ENCODE data around the gene SPRED1.
"Not testable (repeated sequence)": the region's sequence is repeated elsewhere in the genome, so short reads cannot be mapped to it uniquely, and the experiment has no call there.

SPRED1 gene

DNA sequence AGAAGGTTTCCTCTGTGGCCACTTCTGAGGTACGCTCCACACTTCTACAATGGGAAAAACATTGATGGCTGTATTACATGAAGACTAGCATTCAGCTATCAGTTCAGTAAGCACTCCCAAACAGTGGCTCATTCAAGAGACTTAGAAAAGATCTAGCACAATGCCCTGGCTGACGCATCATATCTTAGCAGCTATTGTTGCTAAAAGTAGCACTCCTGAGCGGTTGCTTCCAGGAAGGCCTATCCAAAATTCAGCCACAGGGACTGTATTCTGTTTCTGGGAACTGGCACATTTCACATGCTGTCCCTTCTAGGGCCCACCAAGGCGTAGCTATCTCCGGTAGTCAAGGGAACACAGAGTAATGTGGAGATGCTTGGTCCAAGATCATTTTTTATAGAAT, 21.2 kb upstream of the SPRED1 start:
- no peak for DNase-seq (ENCODE audit: low read depth in 2 of 2)

DNA sequence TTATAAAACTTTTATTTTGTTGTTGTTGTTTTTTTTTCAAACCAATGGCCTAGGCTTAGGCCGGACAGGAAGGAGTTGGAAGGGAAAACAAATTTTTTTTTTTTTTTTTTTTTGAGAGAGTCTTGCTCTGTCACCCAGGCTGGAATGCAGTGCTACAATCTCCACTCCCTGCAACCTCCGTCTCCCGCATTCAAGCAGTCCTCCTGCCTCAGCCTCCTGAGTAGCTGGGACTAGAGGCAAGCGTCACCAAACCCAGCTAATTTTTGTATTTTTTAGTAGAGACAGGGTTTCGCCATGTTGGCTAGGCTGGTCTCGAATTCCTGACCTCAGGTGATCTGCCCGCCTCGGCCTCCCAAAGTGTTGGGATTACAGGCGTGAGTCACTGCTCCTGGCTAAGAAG, 15.6 kb upstream of the SPRED1 start:
- not testable (repeated sequence) for DNase-seq (ENCODE audit: low read depth in 2 of 2)

DNA sequence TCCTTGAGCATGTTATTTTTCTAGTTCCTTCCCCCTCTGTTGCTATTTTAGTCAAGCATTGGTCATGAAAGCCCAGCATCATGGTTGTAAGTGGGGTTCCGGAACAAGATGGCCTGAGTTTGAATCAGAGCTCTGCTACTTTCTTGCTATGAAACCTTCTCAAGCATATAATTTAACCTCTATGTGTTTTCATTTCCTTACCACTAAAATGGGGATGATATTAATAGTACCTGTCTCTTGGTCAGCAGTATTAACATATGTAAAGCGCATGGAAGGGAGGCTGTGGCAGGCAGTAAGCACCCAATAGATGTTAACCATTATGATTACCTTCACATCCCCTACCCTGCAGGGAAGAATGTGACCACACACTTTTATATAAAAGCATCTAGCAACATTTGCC, 14.3 kb upstream of the SPRED1 start:
- no peak for DNase-seq (ENCODE audit: low read depth in 2 of 2)

DNA sequence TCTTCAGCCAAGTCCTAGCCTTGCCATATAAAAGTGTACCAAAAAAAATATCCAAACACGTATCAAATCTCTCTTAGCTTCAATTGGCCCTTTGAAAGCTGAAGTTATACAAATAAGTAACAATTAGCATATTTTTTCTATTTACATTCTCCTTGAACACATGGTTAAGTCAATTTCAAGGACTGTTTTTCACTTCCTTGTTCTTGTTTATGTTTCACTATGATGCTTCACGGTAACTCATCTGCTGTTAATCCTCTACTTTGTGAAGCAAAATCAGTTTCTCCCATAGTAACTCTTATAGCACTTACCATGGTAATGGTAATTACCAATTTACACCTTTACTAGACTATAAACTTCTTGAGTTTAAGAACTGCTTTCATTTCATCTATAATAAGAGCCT, 10.6 kb upstream of the SPRED1 start:
- DNase-seq (ENCODE audit: low read depth in 2 of 2) = no peak

DNA sequence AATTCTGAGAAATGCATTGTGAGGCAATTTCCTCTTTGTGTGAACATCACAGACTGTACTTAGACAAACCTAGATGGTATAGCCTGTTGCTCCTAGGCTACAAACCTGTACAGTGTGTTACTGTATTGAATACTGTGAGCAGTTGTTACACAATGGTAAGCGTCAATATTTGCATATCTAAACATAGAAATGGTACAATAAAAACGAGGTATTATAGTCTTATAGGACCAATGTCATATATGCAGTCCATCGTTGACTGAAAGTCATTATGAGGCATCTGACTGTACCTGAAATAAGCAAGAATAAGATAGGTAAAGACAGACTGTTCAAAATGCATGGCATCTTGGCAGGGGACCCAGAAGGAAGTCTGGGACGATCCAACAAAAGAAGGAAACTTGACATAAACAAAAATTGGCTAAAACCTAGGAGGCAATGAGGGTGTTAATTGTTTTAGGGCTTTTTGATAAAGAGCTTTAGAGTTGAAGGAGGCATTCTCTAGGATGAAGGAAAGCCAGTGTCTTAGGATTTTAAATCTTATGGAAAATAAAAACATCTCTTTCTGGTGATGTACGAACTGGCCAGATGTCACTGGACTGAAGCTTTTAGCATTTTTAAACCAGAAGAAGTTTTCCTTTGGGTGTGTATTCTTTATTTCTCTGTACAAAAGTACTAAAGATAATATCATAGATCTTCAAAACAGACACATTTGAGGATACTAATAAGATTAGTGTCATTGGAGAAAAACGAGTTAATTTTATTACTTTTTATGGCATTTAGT, 9.2 kb upstream of the SPRED1 start:
- no peak for DNase-seq (ENCODE audit: low read depth in 2 of 2)

DNA sequence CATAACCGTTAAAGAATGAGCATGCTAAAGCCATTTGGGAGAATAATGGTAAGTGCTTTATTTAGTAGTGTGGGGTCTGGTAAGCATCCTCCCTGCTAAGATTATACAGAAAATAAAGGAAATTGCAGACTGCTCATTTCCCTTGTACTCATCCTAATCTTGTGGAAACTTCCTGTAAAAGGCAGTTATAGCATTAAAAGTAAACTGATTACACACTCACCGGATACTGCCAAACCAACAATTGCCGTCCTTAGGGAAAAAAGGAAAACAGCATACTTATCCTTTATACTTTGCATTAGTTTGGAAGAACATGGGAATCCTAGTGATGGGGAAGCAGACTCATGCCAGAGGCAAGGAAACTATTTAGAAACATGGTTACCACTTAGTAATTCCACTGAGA, 5.3 kb upstream of the SPRED1 start:
- DNase-seq (ENCODE audit: low read depth in 2 of 2) = no peak

DNA sequence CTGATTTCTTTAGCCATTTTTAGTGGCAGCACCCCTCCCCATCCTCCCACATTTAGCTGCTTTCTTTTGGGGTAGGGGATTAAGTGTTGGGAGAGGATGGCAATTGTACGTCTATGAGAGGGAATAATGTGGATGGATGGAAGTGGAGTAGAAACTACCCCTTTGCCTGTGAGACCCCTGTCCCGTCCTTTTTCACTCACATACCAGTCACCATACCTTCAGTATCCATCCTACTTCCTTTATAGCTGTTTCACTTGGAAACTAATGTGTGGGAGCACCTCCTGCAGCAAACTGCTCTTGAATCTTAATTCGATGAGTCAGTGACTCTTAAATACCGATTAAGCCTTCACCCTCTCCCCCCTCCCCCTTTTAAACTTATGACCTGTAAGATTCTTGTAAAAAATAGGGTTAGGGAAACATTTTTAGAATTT, 730 bp downstream of the SPRED1 start:
- peak in 1 of 2 experiments; percentile 42 for DNase-seq (ENCODE audit: low read depth in 2 of 2)

DNA sequence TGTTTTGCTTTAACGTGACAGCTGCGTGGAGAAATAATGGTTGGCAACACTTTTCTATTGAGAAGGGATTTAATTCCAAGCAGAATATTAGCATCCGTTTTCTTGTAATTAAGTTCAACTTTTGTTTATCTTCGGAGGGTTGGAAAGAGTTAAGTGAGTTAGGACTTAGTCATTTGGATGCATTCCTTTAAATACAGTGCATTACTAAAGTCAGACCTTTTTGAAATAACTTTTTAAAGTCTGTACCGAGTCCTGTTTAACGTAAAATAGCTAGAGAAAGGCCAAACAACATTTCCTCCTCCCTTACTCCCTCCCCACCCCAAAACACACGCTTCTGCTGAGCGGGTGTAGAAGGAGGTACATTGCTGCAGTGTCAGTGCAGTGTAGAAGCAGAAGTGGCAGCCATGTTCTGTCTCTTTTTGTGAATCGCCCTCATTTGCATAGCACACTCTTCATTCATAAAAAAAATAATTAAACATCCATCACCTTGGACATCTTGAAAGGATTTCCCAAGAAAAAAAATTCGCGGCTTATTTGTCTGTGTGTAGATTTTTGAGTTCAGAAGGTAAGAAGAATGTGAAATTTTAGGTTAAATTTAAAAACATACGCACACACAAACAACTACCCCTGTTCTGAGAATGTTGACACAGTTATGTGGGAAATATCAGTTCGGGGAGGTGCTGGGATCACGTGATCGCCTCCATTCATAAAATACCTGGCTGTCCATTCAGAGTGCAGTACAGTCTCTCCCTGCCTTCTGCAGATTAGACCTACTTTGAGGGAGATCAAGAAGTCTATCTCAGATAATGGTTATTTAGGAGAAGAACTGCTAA, 1.6 kb downstream of the SPRED1 start:
- DNase-seq (ENCODE audit: low read depth in 2 of 2) = no peak

DNA sequence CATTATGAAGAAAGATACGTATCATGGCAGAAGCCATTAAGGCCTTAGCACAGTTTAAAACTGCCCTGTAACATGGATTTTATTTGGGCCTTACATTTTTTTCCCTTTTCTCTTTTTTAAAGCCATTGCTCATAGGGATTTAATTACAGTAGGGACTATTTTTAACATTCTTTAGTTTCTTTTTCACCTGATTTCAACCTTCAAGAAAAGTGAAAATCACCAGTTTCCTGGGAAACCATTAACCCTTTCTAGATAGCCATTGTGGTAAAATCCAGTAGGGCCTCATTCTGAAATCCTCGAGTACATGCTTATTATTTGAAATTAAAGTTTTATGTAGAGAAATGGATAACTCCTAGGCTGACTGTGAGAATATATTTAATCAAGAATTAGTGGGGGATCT, 3.1 kb downstream of the SPRED1 start:
- DNase-seq (ENCODE audit: low read depth in 2 of 2) = no peak

DNA sequence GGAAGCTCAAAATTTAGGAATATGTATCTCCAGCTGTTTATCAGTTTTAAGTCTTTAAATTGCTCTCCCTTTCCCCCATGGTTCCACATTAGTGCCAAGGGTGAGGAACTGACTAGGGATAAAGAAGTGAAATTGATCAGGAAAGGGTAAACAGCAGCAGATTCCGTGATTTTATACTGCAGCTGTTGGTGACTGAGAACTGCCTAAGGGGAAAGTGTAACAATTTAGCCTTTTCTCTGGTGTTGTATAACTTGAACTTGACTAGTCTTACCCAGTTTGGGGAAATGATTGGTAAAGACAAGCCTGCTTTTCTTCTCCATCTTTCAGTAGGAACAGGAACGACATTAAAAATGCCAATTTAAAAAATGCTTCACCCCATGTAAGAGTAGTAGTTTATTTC, 5.0 kb downstream of the SPRED1 start:
- no peak for DNase-seq (ENCODE audit: low read depth in 2 of 2)

DNA sequence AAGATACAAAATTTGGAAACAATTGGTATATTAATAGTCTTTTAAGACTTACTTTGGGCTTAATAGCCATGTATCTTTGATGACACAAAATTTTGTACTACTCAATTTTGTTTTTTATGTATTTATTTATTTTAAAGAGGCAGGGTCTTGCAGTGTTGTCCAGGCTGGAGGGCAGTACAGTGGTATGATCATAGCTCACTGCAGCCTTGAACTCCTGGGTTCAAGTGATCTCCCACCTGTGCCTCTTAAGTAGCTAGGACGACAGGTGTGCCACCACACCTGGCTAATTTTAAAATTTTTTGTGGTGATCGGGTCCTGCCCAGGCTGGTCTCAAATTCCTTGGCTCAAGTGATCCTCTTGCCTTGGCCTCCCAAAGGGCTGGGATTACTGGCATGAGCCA, 6.5 kb downstream of the SPRED1 start:
- no peak for DNase-seq (ENCODE audit: low read depth in 2 of 2)

DNA sequence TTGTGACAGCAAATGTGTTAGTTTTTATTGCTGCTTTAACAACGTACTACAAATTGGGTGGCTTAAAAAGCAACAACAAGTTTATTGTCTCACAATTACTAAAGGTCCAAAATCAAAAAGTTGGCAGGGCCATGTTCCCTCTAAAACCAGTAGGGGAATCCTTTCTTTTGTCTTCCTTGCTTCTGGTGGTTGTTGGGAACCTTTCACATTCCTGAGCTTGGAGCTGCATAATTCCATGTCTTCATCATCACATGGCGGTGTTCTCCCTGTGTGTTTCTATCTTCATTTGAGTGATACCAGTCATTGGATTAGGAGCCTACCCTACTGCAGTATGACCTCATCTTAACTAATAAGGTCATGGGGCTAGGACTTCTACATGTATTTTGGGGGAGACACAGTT, 7.4 kb downstream of the SPRED1 start:
- DNase-seq (ENCODE audit: low read depth in 2 of 2) = peak in 1 of 2 experiments; percentile 45

DNA sequence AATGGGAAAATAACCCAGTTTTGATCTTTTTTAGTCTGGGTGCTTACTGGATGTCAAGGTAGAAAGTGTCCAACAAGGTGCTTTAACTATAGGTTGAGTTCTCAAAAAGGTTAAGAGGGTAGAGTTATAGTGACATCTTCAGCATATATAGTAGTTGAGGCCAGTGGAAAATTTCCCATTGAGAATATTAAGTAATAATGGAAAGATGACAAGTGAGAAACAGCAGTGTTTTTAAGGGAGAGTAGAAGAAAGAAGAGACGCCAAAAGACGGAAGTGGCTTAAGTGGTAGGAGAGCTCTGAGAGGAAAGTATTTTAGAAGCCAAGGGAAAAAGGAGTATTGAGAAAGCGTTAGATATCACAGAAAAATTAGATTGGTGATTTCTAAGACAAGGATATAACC, 10.6 kb downstream of the SPRED1 start:
- no peak for DNase-seq (ENCODE audit: low read depth in 2 of 2)

DNA sequence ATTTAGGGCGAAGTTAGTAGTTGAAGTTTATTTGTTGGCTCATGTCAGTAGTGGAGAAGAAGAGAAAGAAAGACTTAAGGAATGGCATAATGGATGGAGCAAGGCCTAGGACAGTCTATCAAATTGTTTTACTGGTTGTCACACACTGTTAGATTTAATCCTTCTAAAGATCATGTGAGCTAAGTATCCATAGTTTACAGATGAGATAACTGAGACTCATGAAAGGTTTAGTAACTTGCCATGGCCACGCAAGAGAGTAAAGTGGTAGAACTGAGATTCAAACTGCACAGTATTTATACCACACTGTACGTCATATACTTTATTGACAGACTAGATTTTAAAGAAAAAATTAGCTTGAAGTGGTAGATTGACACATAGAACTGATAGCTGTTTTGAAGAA, 11.4 kb downstream of the SPRED1 start:
- peak; percentile 79 to 80 for DNase-seq (ENCODE audit: low read depth in 2 of 2)

DNA sequence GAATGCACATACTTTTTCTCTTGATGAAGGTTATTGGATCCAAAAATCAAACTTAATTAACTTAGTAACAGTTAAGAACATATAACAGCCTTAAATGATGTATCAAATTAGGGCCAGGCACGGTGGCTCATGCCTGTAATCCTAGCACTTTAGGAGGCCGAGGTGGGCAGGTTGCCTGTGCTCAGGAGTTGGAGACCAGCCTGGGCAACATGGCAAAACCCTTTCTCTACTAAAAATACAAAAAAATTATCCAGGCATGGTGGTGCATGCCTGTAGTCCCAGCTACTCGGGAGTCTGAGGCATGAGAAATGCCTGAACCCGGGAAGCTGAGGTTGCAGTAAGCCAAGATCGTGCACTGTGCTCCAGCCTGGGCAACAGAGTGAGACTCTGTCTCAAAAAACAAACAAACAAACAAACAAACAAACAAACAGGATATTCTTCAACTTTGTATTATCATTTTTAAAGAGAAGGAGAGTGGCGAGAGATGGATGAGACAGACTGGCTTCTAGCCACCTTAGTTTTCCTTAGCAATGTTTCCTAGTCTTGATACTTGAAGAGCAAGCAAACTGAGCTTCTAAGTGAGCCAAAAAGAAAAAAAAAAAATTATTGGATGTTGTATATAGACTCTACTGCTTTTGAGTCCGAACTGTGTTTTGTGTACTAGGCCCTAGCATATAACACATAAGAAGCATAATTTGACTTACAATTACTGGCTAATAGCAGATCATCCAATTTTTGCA, 13.8 kb downstream of the SPRED1 start:
- DNase-seq (ENCODE audit: low read depth in 2 of 2) = no peak

DNA sequence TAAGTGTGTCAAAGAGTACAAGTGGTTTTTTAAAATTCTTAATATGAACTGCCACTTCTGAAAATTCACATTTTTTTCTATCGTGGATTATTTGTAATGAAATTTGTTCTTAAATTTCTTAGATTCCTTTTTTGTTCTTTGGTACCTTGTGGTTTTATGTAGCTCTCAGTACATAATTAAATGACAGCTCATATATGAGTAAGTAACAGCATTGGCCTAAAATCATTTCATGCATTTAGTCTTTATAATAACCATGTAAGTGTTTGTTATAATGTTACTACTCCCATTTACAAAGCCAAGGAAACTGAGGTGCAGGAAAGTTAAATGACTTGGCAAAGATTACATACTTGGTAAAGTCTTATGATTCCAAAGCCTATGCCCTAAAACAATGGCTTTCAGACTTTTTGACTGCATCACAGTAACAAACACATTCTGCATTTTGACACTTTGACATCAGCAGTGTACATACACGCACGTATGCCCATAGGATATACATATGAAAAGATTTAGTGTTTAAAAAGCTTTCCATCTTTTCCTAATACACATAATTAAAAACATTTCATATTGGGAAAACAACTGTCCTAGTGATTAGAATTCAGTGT, 14.9 kb downstream of the SPRED1 start:
- no peak for DNase-seq (ENCODE audit: low read depth in 2 of 2)

DNA sequence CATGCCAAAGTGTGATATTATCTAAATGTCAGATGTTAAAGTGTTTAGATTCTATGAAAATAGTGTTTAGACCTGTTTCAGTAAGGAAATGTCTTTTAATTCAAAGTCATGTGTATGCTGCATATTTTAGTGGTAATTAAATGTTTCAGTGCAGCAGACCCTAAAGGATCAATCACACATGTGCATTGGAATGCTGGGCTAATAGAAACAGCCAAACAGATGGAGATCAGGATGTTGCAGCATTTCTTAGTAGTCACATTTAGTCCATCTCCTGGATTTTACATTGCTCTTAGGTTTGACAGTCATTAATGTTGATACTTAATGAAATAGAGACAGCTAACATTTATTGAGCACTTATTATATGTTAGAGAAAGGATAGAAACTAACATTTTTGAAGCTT, 18.5 kb downstream of the SPRED1 start:
- DNase-seq (ENCODE audit: low read depth in 2 of 2) = no peak

DNA sequence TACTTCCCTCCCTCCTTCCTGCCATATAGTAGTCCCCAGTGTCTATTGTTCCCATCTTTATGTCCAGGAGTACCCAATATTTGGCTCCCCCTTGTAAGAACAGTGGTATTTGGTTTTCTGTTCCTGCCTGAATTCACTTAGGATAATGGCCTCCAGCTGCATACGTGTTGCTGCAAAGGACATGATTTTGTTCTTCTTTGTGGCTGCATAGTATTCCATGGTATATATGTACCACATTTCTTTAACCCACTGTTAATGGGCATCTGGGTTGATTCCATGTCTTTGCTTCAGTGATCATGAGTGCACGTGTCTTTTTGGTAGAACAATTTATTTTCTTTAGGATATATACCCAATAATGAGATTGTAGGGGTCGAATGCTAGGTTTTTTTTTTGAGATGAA, 19.3 kb downstream of the SPRED1 start:
- DNase-seq (ENCODE audit: low read depth in 2 of 2) = no peak

DNA sequence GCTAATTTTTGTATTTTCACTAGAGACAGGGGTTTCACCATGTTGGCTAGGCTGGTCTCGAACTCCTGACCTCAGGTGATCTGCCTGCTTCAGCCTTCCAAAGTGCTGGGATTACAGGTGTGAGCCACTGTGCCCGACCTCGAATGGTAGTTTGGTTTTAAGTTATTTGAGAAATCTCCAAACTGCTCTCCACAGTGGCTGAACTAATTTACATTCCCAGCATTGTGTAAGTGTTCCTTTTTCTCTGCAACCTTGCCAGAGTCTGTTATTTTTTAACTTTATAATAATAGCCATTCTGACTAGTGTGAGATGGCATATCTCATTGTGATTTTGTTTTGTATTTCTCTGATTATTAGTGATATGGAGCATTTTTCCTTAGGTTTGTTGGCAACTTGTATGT, 19.8 kb downstream of the SPRED1 start:
- DNase-seq (ENCODE audit: low read depth in 2 of 2) = not testable (repeated sequence)

DNA sequence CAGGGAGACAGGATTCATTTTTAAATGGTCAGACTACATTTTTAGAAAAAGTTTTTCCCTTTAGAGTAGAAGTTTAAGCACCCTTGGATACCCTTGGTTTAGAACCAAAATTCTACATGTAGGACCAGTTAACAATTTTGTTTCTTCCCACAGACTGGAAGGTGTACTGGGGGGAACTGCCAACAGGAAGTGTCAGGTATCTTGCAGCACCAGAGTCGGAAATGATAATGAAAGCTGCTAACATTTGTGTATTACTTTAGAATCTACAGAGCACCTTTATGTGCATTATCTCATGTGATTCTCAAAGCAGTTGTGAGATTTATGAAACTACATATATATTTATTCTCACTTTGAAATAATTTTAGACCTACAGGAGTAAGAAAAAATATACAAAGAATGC, 21.5 kb downstream of the SPRED1 start:
- DNase-seq (ENCODE audit: low read depth in 2 of 2) = no peak

DNA sequence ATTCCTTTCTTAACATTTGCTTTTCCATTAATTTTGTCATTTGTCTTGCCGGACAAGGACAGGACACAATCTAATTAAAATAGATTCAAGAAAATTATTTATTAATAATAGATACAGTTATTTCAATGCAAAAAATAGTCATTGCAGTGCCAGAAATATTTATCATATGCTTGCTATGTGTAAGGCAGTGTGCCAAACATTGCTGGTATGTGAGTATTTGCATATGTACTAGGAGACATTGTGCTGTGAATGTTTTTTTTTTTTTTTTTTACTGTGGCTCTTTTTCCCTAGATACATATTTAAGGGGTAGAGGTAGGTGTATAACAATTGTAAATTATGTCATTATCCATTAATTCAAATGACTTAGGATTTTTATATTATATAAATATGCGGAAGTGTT, 23.3 kb downstream of the SPRED1 start:
- DNase-seq (ENCODE audit: low read depth in 2 of 2) = peak; percentile 69 to 72

DNA sequence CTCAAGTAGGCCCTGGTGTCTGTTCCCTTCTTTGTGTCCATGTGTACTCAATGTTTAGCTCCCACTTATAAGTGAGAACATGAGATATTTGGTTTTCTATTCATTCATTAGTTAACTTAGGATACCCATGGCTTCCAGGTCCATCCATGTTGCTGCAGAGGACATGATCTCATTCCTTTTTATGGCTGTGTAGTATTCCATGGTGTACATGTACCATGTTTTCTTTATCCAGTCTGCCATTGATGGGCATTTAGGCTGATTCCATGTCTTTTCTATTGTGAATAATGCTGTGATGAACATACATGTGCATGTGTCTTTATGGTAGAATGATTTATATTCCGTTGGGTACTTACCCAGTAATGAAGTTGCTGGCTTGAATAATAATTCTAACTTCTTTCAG, 24.6 kb downstream of the SPRED1 start:
- DNase-seq (ENCODE audit: low read depth in 2 of 2) = not testable (repeated sequence)

Data from fibroblast of skin of left quadriceps (primary cell).